G401.6 (cell line): Measurements from ENCODE around the gene AQP12B.
"Not testable (repeated sequence)": the region's sequence is repeated elsewhere in the genome, so short reads cannot be mapped to it uniquely, and the experiment has no call there.

Experiments
- FAIRE-seq: peaks from 2 replicates; lab custom pipeline; 2012; peaks lifted over from hg19 to GRCh38; lab: Jason Lieb, UNC

Gene AQP12B

GRCh38 chr2:240682431-240683224 lies at the start of gene AQP12B:
Gene AQP12B, minus strand, starts transcription at chr2:240682885. Its CDS starts 48 bp downstream, at chr2:240682837.
- not testable (repeated sequence) for FAIRE-seq

GRCh38 chr2:240732184-240732583 lies 49.5 kb upstream of the AQP12B start:
- FAIRE-seq, result no peak

DNA sequence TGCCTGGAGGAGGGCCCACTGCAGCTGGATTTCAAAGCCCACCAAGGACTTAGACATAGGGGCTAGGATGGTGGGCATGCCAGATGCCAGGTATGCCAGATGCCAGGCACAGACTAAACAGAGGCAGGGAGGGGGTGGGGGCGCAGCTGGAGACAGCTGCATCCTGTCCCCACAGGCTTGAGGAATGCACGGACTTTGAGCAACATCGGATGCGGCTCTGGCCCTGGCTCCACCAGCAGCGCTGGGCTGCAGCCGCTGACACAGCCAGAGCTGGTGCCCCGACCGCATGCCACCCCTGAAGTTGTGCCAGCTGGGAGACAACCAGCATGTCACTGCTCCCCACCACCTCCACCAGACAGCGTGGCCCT lies 48.5 kb upstream of the AQP12B start:
- no peak for FAIRE-seq

GRCh38 chr2:240730501-240731177 lies 48.0 kb upstream of the AQP12B start:
- no peak for FAIRE-seq

- FAIRE-seq, result no peak
Measured at GRCh38 chr2:240728827-240729226, 46.1 kb upstream of the AQP12B start.

GRCh38 chr2:240728361-240728760 lies 45.7 kb upstream of the AQP12B start:
- no peak for FAIRE-seq

DNA sequence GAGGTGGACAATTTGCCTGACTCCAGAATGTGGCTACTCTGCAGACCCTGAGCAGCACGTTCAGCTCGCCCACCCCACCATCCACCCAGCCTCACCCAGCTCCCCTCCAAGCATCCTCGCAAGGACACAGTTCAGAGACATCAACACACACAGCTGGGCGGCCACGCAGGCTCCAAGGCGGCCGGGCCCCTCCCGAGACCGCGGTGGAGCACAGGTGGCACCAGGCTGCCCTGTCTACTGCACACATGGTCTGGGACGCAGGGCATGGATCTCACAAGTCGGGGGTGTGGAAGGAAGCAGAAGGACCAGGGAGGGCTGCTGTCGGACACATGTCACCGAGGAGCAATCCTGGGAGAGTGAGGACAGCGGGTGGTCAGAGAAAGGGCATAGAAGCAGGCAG lies 45.2 kb upstream of the AQP12B start:
- no peak for FAIRE-seq

GRCh38 chr2:240727439-240727838 lies 44.8 kb upstream of the AQP12B start:
- no peak for FAIRE-seq

DNA sequence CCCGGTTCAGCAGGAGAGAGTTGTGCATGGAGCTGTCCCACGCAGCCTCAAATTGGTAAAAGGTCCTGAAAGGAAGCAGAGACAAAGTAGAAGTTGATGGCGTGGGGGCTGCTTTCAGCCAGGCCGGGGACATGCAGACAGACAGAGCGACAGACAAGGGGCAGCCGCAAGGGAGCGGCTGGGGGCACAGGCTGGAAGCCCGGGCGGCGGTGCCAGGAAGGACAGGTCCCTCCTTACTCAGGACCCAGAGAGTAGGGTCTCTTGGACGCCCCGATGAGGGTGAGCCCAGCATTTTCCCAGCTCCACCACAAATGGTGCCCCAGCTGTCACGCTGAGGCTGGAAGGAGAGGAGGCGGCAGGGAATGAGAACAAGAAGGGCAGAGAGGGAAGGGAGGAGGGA lies 44.2 kb upstream of the AQP12B start:
- FAIRE-seq, result no peak

- no peak for FAIRE-seq
Measured at GRCh38 chr2:240725671-240726070, 43.0 kb upstream of the AQP12B start.

- no peak for FAIRE-seq
Measured at GRCh38 chr2:240725266-240725665, 42.6 kb upstream of the AQP12B start.

DNA sequence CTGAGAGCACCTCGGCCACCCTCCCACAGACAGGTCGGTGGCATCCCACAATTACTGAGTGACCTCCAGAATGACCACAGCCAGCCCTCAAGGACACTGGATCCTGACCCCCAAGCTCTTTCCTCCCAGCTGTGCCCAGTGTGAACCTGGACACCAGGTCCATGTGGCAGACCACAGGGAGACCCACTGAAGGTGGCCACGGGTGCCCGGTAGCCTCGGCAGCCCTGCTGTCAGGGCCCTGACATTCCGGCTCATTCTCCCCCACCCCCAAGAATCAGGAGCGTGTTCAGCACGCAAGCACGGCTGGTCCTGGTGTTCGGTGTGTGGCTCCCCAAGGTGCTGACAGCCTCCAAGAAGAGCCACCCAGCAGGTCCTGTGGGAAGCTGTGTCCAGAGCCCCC lies 41.7 kb upstream of the AQP12B start:
- no peak for FAIRE-seq

DNA sequence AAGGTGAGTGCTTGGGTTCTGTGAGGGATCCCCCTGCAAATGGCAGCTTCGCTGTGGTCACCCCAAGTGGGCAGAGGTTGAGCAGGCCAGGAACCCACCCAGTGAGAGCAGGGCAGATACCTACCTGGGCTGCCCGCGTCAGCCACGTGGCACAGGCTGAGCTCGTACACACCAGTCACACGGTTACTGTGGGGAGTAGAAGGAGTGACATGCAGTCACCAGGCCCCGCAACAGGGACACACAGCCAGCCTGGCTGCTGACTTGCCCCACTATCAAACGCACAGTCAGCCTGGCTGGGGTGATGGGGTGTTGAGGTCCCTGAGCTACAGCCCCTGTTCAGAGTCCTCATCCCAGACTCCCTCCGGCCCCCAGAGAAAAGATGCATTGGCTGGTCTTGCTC lies 41.2 kb upstream of the AQP12B start:
- FAIRE-seq, result no peak

DNA sequence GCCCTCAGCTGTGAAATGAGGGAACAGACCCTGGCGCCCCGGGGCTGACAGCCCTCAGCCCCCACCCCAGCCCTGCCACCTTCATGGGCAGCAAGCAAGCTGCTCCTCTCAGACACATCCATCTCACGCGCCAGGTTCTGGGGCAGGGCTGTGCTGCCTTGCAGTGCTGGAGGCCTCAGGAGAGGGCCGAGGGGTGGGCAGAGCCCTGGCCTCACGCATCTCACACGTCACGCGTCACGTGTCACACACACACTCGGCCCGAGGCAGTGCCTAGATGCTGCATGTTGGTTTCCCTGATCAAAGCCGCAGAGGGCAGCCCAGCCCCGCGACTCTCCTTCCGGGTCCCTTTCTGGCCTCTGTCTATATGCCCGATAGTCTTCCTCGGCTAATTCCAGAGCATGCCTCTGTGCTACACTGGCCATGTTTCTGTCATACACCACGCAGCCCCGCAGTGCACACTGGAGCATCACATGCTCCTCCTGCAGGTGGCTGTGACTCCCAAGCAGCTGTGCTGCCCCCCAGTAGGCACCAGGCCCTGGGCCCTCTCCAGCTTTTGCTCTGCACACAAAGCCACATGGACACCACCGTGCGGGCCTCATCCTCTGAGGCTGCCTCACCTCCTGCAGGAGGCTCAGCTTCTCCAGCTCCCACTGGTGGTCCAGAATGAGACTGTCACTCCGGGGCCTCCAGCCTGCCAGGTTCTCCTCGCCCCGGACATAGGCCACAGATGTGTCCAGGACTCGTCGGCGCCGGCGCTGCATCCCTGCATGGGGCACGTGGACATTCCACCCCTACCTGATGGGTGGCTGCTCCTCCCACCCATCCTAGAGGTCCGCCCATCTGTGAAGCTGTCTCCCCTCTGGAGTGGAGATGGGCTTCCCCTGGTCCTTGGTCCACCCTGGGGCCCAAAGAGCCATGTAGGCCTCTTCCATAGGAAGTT lies 40.4 kb upstream of the AQP12B start:
- FAIRE-seq, result no peak

GRCh38 chr2:240722376-240722775 lies 39.7 kb upstream of the AQP12B start:
- no peak for FAIRE-seq

- FAIRE-seq, result no peak
Measured at GRCh38 chr2:240721596-240722180, 39.0 kb upstream of the AQP12B start.

DNA sequence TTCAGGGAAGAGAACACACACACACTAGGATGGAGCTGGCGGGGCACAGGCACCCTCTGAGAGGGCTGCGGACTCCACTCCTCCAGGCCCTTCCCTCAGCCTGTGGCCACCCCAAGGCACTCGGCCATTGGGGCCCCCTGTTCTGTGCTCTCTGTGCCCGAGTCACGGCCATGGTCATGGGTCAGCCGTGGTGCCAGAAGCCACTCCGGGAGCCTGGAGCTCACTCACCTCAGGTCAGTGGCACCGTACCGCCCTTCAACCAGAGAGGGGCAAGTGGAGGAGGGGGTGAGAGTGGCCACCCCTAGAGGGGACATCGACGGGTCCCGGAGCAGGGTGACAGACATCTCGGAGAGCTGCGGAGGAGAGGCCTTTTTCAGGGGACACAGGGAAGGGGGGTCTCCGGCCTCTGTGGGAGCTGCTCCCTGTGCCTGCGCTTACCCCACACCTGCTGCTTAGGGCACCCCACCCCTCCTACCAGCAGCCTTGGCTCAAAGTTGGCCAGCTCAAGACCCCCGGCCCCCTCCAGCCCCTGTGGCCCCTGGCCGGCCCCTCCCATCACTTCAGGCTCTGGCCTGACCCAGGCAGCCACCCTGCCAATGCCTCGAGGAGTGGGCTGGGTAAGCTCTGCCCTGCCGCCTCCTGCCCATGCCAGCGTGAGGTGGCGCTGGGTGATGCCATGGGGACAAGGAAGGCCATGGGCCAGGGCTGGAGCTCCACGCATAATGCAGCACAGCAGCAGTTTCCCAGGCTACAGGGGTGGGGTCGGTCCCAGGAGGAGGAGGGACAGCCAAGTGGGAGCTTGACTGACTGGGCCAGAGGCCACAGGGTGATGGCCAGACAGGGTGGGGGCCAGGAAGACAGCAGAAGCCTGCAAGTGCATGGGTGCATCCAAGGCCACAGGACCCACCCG lies 38.3 kb upstream of the AQP12B start:
- FAIRE-seq, result no peak

- no peak for FAIRE-seq
Measured at GRCh38 chr2:240719676-240720545, 37.2 kb upstream of the AQP12B start.

- no peak for FAIRE-seq
Measured at GRCh38 chr2:240718896-240719490, 36.3 kb upstream of the AQP12B start.
